Measurements from ENCODE around the gene CDR2L.
"Not testable (repeated sequence)": the region's sequence is repeated elsewhere in the genome, so short reads cannot be mapped to it uniquely, and the experiment has no call there.

The CDR2L gene

DNA sequence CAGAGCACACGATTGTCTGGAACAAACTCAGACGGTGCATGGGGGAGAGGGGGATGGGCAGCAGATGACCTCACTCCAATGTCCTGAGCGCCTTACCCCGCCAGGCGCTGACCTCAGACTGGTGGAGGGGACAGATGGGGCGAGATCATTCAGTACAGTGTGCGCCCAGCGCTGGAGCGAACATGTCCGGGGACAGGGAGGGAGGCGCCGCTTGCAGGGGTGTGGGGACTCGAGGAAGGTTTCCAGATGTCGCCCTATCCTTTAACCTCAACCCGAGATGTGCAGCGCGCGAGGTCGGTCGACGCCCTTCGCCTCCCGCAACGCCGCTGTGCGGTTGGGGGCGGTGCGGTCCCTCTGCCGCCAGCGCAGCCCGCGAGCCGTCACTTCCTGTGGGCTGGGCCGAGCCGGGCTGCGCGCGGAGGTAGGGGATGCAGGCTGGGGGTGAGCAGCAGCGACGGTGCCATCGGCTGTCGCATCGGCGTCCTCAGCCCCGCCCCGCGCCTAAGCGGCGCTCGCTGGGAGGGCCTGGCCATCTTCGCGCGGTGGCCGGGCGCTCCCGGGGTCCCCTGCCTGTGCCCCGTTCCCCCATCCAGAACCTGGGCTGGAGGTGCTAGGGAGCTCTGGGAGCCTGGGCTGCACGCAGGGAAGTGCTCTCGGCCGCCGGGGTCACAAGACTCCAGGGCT lies 5.3 kb upstream of the CDR2L start:
- DNase-seq (ENCODE audit: low read depth): peak; percentile 73

DNA sequence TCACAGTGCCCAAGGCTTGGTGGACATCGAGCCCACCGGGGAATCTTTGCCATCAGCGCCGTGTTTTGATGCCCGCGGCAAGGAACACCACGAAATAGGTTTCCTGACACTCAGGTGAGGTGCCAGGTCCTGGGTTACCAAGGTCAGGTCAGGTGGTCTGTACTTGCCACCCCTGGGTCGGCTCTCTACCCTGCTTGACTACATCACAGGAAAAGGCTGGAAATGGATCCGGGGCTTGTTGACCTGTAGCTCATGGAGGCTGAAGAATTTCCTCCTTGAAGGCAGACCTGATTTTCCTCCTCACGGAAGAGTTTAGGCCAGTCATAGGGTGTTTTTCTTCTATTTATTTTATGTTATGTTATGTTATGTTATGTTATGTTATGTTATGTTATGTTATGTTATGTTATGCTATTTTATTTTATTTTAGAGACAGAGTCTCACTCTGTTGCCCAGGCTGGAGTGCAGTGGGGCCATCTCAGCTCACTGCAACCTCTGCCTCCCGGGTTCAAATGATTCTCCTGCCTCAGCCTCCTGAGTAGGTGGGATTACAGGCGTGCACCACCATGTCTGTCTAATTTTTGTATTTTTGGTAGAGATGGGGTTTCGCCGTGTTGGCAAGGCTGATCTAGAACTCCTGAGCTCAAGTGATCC lies 4.6 kb upstream of the CDR2L start:
- DNase-seq (ENCODE audit: low read depth): peak; percentile 41

DNA sequence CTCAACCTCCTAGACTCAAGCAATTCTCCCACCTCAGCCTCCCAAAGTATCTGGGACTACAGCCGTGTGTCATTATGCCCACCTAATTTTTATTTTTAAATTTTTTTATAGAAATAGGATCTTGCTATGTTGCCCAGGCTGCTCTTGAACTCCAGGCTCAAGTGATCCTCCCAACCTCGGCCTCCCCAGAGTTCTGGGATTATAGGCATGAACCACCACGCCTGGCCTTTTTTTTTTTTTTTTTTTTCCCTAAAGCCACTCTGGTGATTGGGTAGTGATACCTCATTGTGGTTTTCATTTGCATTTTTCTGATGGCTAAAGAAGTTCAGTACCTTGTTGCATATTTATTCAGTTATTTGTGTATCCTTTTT lies 1.2 kb upstream of the CDR2L start:
- DNase-seq (ENCODE audit: low read depth): no peak

DNA sequence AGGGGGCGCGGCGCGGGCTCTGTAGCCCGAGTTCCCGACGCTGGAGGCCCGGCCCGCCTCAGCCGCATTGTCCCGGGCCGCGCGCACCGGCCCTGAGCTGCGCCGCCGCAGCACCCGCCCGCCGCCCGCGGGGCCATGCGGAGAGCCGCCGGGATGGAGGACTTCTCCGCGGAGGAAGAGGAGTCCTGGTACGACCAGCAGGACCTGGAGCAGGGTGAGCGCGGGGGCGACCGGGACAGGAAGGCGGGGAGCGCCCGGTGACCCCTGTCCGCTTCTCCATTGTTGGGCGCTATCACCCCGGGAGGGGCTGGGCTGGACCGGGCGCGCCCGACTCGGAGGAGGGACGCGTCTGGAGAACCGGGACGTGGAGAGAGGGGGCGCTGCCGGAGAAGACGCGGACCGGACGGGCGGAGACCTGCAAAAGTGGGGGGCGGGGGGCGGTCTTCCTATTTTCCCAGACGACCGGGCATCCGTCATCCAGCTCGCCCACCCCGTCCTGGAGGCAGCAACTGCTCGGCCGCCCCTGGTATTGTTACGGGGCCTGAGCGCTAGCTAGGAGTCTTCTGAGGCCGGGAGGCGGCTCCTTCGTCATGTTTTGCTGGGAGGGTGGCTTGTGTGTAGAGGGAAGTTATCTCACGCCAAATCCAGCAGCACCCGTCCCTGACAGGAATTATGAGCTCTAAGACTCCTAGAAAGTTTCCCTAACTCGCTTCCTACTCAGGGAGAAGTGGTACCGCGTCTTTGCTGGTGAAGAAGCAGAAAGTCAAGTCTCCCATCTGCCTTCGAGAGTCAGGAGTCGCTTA lies 678 bp downstream of the CDR2L start:
- DNase-seq (ENCODE audit: low read depth): peak; percentile 81

DNA sequence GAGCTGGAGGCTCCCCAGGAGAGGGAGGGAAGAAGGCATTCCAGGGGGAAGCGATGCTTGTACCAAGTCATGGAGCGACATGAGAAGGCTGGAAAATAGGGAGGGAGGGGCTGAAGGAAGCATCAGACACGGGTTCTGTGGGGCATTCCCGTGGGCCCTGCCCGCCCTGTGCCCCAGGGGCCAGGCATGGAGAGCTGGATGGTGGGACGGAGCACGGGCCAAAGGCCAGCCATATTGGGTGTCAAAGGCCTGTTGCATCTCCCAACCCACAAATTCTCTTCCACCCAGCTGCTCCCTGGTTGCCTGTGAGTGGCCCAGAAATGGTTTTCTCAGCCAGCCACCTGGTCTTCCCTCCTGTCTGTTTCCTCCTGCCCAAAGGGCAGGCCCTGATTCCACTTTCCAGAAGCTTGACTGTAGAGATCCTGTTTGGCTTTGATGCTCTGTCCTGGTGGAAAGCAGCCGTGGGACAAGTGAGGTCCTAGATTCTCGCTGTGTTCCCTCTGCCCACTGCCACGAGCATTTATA lies 3.2 kb downstream of the CDR2L start:
- no peak for DNase-seq (ENCODE audit: low read depth)

DNA sequence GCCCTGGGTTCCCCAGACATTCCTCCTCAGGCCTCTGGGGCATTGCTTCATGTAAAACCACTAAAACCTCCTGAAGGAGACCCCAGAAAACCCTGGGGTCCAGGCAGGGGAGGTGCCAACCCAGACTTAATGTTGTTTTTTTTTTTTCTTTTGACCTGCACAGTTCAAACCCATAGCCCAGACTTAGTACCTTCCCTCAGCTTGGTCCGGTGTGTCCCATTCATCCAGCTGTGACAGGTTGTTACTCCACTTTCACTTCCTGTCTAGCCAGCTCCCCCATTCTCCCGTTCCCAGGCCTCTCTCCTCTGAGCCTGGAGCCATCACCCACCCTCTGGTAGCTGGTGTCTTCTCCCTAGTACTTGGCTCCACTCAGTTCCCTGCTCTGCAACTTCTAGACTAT lies 4.8 kb downstream of the CDR2L start:
- DNase-seq (ENCODE audit: low read depth): no peak

DNA sequence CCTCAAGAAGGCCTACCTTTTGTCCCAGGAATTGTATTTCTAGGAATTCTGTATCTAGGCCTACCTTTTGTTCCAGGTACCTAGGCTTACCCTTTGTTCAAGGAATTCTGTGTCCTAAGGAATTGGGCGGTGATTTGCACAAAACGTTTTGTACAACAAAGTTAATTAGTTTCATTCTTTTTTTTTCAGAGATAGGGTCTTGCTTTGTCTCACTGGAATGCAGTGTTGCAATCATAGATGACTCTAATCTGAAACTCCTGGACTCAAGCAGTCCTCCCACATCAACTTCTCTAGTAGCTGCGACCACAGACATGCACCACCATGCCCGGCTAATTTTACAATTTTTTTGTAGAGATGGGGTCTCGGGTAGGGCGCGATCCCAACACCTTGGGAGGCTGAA lies 7.0 kb downstream of the CDR2L start:
- DNase-seq (ENCODE audit: low read depth): no peak

DNA sequence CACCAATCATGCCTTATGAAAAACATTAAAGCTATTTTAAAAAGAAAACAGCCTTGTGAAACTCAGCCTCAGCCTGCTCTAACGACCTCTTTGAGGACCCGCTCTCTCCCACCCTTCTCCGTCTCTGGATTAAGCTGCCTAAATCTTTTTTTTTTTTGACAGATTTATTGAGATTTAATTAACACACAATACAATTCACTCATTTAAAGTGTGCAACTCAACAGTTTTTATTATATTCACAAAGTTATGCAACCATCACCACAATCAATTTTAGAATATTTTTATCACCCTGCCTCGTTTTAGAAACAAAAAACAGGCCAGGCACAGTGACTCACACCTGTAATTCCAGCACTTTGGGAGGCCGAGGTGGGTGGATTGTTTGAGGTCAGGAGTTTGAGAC lies 8.4 kb downstream of the CDR2L start:
- no peak for DNase-seq (ENCODE audit: low read depth)

DNA sequence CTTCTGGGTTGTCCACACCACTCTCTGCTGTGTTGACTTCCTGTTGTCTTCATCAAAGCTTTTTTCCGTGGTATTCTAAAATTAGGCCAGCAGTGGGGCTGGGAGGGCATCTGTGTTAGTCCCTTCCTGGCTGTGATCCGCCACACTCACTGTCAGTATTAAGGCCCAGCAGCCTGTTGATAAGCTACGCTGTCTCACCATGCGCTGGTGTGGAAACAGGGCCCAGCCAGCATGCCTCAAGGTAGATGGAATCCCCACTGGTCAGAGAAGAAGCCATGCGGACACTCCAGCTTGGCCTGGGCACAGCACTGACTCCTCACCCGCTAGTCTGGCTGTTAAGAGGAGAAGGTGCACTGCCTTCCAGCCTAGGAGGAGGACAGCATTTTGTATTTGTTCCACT lies 11.4 kb downstream of the CDR2L start:
- DNase-seq (ENCODE audit: low read depth): no peak

DNA sequence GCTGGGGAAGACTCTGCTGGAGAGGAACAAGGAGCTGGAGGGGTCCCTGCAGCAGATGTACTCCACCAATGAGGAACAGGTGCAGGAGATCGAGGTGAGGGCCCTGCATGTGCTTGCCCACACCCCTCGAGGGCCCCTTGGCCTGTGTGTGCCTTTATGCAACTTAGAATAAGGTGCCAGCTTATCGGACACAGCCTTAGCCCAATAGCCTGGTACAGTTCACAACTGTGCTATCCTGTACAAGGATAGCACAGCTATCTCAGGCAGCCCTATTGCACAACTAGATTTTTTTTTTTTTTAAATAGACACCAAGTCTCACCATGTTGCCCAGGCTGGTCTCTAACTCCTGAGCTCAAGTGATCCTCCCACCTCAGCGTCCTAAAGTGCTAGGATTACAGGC lies 12.1 kb downstream of the CDR2L start:
- no peak for DNase-seq (ENCODE audit: low read depth)

DNA sequence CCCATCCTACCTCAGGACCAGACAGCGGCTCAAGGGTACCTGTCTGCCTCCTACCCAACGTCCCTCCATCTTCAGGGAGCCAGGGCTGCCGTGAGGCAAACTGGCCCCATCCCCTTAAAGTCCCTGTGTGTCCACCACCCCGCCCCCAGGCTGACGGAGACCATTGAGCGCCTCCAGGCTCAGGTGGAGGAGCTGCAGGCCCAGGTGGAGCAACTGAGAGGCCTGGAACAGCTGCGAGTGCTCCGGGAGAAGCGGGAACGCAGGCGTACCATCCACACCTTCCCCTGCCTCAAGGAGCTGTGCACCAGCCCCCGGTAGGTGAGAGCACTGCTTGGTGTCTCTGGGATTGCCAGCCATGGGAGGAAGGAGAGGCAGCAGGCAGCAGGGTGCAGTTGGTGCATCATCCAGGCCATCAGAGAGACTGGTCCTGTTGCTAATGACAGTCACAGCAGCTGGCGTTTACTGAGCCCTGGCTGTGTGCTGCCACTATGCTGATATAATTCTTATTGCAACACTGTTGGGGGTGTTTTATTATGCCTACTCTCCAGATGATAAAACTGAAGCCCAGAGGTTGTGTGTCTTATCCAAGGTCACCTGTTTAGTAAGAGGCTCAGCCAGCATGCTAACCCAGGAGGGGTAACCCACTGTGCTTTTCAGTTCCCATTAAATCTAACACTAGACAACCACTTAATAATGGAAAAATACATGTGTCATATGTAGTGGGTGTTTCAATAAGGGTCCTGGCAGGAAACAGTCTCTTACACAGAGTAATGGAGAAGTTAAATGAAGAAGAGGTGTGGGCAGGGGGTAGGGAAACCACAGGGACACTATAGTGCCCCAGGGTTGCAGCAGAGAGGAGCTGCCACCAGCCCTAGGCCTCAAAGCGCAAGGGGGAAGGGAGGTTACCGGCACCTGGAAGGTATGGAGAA lies 14.7 kb downstream of the CDR2L start:
- DNase-seq (ENCODE audit: low read depth): no peak

DNA sequence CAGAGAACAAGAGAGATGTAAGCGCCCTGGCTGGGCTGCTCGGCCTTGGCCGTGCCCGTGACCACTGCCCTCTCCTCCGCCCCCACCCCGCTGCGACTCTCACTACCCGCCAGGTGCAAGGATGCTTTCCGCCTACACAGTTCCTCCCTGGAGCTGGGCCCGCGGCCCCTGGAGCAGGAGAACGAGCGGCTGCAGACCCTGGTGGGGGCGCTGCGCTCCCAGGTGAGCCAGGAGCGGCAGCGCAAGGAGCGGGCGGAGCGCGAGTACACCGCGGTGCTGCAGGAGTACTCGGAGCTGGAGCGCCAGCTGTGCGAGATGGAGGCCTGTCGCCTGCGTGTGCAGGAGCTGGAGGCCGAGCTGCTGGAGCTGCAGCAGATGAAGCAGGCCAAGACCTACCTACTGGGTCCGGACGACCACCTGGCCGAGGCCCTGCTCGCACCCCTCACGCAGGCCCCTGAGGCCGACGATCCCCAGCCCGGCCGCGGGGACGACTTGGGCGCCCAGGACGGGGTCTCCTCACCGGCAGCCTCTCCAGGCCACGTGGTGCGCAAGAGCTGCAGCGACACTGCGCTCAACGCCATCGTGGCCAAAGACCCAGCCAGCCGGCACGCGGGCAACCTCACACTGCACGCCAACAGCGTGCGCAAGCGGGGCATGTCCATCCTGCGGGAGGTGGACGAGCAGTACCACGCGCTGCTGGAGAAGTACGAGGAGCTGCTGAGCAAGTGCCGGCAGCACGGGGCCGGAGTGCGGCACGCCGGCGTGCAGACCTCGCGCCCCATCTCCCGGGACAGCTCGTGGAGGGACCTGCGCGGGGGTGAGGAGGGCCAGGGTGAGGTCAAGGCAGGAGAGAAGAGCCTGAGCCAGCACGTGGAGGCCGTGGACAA lies 15.9 kb downstream of the CDR2L start:
- DNase-seq (ENCODE audit: low read depth): no peak

DNA sequence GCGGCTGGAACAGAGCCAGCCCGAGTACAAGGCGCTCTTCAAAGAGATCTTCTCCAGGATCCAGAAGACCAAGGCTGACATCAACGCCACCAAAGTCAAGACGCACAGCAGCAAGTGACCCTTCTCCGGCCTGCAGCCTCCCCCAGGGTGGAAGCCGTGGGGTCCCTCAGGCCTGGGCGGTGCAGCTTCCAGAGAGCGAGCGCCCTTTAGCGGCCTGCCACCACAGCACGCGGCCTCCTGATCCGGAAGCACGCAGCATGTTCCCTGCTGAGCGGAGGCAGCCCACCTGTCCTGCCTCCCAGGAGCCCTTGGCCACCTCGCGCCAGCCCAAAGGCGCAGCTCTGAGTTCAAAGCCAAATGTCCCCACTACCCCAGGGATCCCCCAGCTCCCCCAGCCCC lies 16.5 kb downstream of the CDR2L start:
- no peak for DNase-seq (ENCODE audit: low read depth)

DNA sequence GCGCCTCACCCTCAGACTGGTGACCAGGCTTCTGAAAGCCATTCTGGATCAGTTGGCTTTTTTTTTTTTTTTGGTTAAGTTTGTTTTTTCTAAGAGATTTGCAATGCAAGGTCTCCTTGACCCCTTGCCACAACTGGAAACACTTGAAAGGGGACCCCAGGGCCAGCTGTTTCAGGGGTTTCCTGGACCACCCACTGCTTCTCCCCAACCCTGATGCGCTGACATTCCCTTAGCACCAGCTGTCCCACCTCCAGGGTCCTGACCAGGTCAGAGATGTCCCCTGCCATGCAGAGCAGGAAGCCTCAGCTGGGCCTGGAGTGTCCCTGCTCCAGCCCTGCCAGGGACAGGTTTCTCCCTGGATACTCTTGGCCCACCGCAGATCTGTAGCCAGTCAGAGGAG lies 16.9 kb downstream of the CDR2L start:
- no peak for DNase-seq (ENCODE audit: low read depth)

DNA sequence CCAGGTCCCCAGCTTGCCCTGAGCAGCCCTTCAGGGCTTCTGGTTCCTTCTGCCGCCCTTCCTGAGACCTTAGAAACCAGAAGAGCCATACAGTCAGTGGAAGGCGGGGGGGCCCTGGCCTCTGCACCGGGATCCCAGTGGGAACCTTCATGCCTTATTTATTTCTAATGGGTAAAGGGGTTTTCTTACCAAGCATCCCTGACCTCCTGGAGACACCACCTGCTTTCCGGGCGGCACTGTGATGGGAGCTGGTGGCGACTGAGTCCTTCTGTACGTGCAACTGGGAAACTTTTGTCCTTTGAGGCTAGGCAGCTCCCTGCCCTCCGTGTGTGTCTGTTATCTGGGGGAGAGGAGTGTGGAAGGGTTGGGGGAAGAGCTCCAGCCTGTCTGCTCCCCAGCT lies 17.9 kb downstream of the CDR2L start:
- DNase-seq (ENCODE audit: low read depth): no peak

DNA sequence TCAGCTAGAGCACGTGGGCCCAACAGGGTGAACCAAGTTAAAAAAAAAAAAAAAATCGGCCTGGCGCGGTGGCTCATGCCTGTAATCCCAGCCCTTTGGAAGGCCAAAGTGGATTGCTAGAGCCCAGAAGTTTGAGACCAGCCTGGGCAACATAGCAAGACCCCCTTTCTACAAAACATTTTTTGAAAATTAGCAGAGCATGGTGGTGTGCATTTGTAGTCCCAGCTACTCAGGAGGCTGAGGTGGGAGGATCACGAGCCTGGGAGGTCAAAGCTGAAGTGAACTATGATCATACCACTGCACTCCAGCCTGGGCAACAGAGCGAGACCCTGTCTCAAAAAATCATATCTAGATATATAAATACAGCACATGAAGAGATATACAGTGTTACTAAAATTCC lies 18.7 kb downstream of the CDR2L start:
- DNase-seq (ENCODE audit: low read depth): not testable (repeated sequence)

DNA sequence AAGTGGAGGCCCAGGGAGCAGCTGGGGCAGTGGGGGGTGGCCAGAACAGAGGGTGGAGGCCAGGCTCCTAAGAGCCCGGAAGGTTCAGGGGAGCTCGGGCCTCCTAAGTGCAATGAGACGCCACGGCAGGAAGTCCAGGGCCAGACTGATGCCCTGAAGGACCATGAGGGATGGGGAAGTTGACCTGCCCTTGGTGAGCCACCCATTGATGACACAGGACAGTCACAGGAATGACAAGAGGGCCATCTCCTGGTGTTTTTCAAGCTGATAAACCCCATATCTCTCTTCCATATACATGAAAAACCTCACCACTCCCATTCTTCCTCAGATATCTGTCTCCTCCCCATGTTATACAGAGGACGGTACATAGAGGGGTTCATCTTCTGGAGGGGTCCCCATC lies 19.2 kb downstream of the CDR2L start:
- DNase-seq (ENCODE audit: low read depth): no peak

DNA sequence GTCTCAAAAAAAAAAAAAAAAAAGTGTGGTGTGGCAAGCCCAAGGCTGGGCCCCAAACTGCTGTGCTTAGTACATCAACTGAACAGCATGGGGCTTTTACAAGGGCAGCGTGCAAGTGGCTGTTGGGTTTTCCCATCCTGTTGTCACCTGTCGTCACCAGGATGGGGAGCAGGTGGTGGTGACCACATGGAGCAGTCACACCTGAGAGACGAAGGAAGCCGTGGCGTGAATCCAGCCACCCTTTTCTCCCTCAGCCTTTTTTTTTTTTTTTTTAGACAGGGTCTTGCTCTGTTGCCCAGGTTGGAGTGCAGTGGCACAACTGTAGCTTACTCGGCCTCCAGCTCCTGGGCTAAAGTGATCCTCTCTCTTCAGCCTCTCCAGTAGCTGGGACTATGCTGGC lies 20.9 kb downstream of the CDR2L start:
- DNase-seq (ENCODE audit: low read depth): no peak

DNA sequence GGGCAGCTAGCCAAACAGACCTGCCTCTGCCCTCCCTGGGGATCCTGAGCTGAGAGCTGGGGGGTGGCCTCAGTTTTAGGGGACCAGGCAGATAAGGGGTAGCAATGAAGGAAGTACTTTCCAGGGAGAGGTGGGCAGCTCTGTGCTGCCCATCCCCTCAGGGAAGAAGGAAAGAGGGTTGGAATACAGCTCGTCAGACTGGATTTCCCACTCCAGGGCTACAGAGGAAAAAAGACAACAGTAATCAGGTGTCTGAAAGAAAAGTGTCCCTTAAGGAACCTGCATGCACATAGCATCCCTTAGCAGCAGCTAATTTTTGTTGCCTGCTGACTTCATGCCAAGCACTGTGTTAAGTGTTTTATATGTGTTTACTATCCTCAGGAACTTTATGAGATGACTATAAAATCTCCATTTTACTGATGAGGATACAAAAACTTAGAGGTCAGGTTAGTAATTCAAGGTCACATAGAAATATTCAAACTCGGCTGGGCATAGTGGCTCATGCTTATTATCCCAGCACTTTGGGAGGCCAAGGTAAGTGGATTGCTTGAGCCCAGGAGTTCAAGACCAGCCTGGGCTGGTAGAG lies 21.8 kb downstream of the CDR2L start:
- no peak for DNase-seq (ENCODE audit: low read depth)

DNA sequence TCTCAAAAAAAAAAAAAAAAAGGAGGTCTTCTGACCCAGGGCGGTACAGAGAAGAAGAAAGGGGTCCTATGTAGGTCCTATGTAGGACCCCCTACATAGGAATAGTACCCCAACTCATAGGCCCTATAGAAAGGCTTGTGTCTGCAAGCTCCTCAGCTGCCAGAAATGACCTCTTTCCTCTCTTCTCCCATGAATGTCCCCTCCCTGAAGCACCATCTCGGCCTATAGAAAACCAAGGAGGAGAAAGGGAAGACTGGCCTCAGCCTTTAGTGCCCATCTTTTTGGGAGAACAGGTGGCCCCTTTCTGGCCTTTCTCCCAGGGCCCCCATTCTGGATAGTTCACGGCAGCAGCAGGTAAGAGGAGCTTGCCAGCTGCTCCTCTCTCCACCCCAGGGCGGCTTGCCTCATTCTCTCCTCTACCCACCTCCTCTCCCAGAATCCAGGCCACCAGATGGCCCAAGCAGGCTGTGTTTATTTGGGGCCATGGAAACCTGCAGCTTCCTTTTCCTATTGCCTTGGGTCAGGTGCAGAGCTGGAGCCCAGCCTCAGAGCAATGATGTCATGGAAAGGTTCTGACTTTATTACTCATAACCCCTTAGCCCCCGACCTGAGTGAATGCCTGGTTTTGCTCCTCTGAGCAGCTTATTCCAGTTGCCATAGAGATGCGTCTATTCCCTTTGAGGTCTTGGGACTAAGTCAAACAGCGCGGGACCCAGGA lies 23.4 kb downstream of the CDR2L start:
- peak; percentile 53 for DNase-seq (ENCODE audit: low read depth)
